H1 (cell line): Measurements from ENCODE around the gene DTX3. TPM values are rescaled to one million over a fixed set of nuclear protein-coding genes. Genes with fewer than 3 reads are reported as not detected.

Experiments
- CTCF ChIA-PET: fragments of 300-600 bp; sonication (Branson Sonifier 250); formaldehyde crosslinking; loops from one replicate; lab custom pipeline; 2021; ENCODE audit not compliant: partially characterized antibody; lab: Charles Lee
- POLR2A ChIA-PET: fragments of 300-600 bp; sonication (Branson Sonifier 250); formaldehyde crosslinking; loops from one replicate; lab custom pipeline; 2021; ENCODE audit warnings: inconsistent platforms; ENCODE audit not compliant: partially characterized antibody; lab: Charles Lee
- DNase-seq, 2 experiments: peaks; one replicate each; pipeline versions ENCODE4 v3.0.0 to v3.0.0-alpha.2; 2010 to 2022; ENCODE audit warnings: low spot score in 2 of 2, low read depth in 1 of 2, mixed read lengths in 1 of 2
- FAIRE-seq: peaks from 2 replicates; lab custom pipeline; 2011; peaks lifted over from hg19 to GRCh38; lab: Jason Lieb, UNC
- H2AFZ ChIP-seq: 2 replicates; pipeline ENCODE4 v1.8.1; 2012; ENCODE audit warnings: low read length, inconsistent platforms
- H2AK5ac ChIP-seq: 2 replicates; pipeline ENCODE4 v1.6.1; 2013; ENCODE audit warnings: low read depth, low read length
- H2BK120ac ChIP-seq: replicated peaks from 2 replicates; pipeline ENCODE3; 2013; ENCODE audit warnings: low read depth, low read length, inconsistent platforms
- H2BK12ac ChIP-seq: 2 replicates; pipeline ENCODE4 v1.6.1; 2013; ENCODE audit warnings: low read depth, low read length
- H2BK15ac ChIP-seq: 2 replicates; pipeline ENCODE4 v1.6.1; 2013; ENCODE audit warnings: low read length
- H2BK20ac ChIP-seq: 2 replicates; pipeline ENCODE4 v1.6.1; 2013; ENCODE audit warnings: low read length
- H2BK5ac ChIP-seq: 2 replicates; pipeline ENCODE4 v1.6.1; 2013; ENCODE audit warnings: low read depth, low read length
- H3K14ac ChIP-seq: 2 replicates; pipeline ENCODE4 v1.6.1; 2013; ENCODE audit warnings: inconsistent platforms; ENCODE audit not compliant: insufficient read length
- H3K18ac ChIP-seq: 2 replicates; pipeline ENCODE4 v1.6.1; 2013; ENCODE audit warnings: low read length; ENCODE audit errors: extremely low read depth
- H3K23ac ChIP-seq: 2 replicates; pipeline ENCODE4 v1.6.1; 2013; ENCODE audit warnings: inconsistent platforms; ENCODE audit not compliant: insufficient read length
- H3K23me2 ChIP-seq: 2 replicates; pipeline ENCODE4 v1.6.1; 2013; ENCODE audit warnings: low read depth, low read length
- H3K27ac ChIP-seq: 2 replicates; pipeline ENCODE4 v1.6.1; 2011; ENCODE audit warnings: low read depth, low read length, inconsistent platforms
- H3K27me3 ChIP-seq, 4 experiments: replicated peaks in 1 of 4; 1 replicate in 1 of 4; 2 replicates in 3 of 4; pipeline versions ENCODE4 v1.6.1 to v1.8.1; 2011 to 2013; ENCODE audit warnings: low read length in 3 of 4, mild to moderate bottlenecking in 3 of 4, inconsistent platforms in 2 of 4, mixed read lengths in 2 of 4, moderate library complexity in 1 of 4; ENCODE audit not compliant: control insufficient read depth in 3 of 4, insufficient read depth in 3 of 4; ENCODE audit errors: extremely low read depth in 1 of 4
- H3K36me3 ChIP-seq, 4 experiments: 2 replicates each; pipeline versions ENCODE4 v1.6.1 to v1.8.1; 2011 to 2013; ENCODE audit warnings: mild to moderate bottlenecking in 4 of 4, low read length in 3 of 4, moderate library complexity in 2 of 4, control low read depth in 1 of 4, inconsistent platforms in 1 of 4; ENCODE audit not compliant: insufficient read depth in 4 of 4, control insufficient read depth in 2 of 4
- H3K4ac ChIP-seq: replicated peaks from 2 replicates; pipeline ENCODE3; 2013; ENCODE audit warnings: low read length, low read depth, mixed read lengths, inconsistent platforms; ENCODE audit not compliant: insufficient read length
- H3K4me1 ChIP-seq, 4 experiments: replicated peaks in 1 of 4; 1 replicate in 1 of 4; 2 replicates in 3 of 4; pipeline versions ENCODE4 v1.6.1 to v1.8.1; 2011 to 2013; ENCODE audit warnings: low read length in 3 of 4, inconsistent platforms in 2 of 4, mixed read lengths in 1 of 4; ENCODE audit not compliant: insufficient read depth in 4 of 4, control insufficient read depth in 3 of 4
- H3K4me2 ChIP-seq, 2 experiments: 2 replicates each; pipeline versions ENCODE4 v1.6.1 to v1.8.1; 2011 to 2013; ENCODE audit warnings: low read depth in 2 of 2, low read length in 2 of 2, control low read depth in 1 of 2, inconsistent platforms in 1 of 2, mild to moderate bottlenecking in 1 of 2; ENCODE audit not compliant: insufficient read depth in 1 of 2
- H3K4me3 ChIP-seq, 4 experiments: fragments of 200-600, 300-600 bp in 1 of 4; sonication (generic), shearing (Covaris generic), sonication (Bioruptor Twin) in 1 of 4; 2 replicates each; pipeline versions ENCODE4 v1.5.1 to v1.8.1; 2011 to 2016; ENCODE audit warnings: low read length in 4 of 4, low read depth in 3 of 4, control low read depth in 2 of 4, inconsistent platforms in 2 of 4, mild to moderate bottlenecking in 2 of 4, mixed read lengths in 1 of 4, moderate library complexity in 1 of 4; ENCODE audit not compliant: insufficient read depth in 2 of 4; ENCODE audit errors: extremely low read depth in 1 of 4
- H3K56ac ChIP-seq: replicated peaks from 2 replicates; pipeline ENCODE3; 2013; ENCODE audit warnings: low read depth, mild to moderate bottlenecking, mixed read lengths, low read length, inconsistent platforms; ENCODE audit not compliant: insufficient read length
- H3K79me1 ChIP-seq: 2 replicates; pipeline ENCODE4 v1.6.1; 2013; ENCODE audit warnings: low read depth, low read length, control low read depth
- H3K79me2 ChIP-seq, 2 experiments: 2 replicates each; pipeline versions ENCODE4 v1.6.1 to v1.8.1; 2012 to 2013; ENCODE audit warnings: low read length in 2 of 2, mild to moderate bottlenecking in 2 of 2, inconsistent platforms in 1 of 2; ENCODE audit not compliant: insufficient read depth in 2 of 2, control insufficient read depth in 1 of 2
- H3K9ac ChIP-seq, 4 experiments: replicated peaks in 1 of 4; 1 replicate in 1 of 4; 2 replicates in 3 of 4; pipeline versions ENCODE4 v1.6.1 to v1.8.1; 2011 to 2013; ENCODE audit warnings: low read depth in 3 of 4, low read length in 3 of 4, control low read depth in 2 of 4, mild to moderate bottlenecking in 2 of 4, moderate library complexity in 2 of 4, inconsistent platforms in 1 of 4; ENCODE audit errors: extremely low read depth in 1 of 4
- H3K9me3 ChIP-seq, 2 experiments: 2 replicates each; pipeline versions ENCODE4 v1.6.1 to v1.8.1; 2012 to 2013; ENCODE audit warnings: mild to moderate bottlenecking in 2 of 2, moderate library complexity in 2 of 2, control low read depth in 1 of 2, inconsistent platforms in 1 of 2, low read depth in 1 of 2, low read length in 1 of 2, mixed read lengths in 1 of 2; ENCODE audit not compliant: insufficient read depth in 2 of 2
- H4K20me1 ChIP-seq, 2 experiments: replicated peaks in 1 of 2; 2 replicates each; pipeline versions ENCODE3 to v1.8.1; 2011 to 2013; ENCODE audit warnings: inconsistent platforms in 2 of 2, low read length in 2 of 2, mild to moderate bottlenecking in 1 of 2; ENCODE audit not compliant: insufficient read depth in 2 of 2, control insufficient read depth in 1 of 2
- H4K5ac ChIP-seq: 2 replicates; pipeline ENCODE4 v1.6.1; 2013; ENCODE audit warnings: low read length, low read depth, mixed read lengths, inconsistent platforms; ENCODE audit not compliant: insufficient read length
- H4K8ac ChIP-seq: 2 replicates; pipeline ENCODE4 v1.8.0; 2013; ENCODE audit warnings: mild to moderate bottlenecking, moderate library complexity, low read length, inconsistent platforms; ENCODE audit not compliant: insufficient read depth; ENCODE audit errors: extremely low read depth
- H4K91ac ChIP-seq: replicated peaks from 2 replicates; pipeline ENCODE3; 2013; ENCODE audit warnings: low read length, mixed read lengths, inconsistent platforms; ENCODE audit not compliant: insufficient read length
- EZH2 ChIP-seq: fragments of 200-600 bp; sonication (generic); IDR thresholded peaks from 2 replicates; pipeline ENCODE4 v1.7.1; 2012; ENCODE audit warnings: low read depth, mild to moderate bottlenecking, moderate library complexity, low read length, inconsistent platforms; ENCODE audit not compliant: severe bottlenecking
- POU5F1 ChIP-seq: IDR thresholded peaks from 2 replicates; pipeline ENCODE4 v1.6.1; 2011; ENCODE audit warnings: low read depth, mild to moderate bottlenecking, low read length, moderate library complexity
- SIRT6 ChIP-seq: IDR thresholded peaks from one replicate; pipeline ENCODE4 v1.7.1; 2012; ENCODE audit warnings: low read length, inconsistent platforms
- WGBS, 2 experiments: shearing (Covaris generic) in 1 of 2; methylation state at CpG; one replicate each; pipeline versions ENCODE4 v1.1.6 to v1.1.7; 2013 to 2015; ENCODE audit warnings: low lambda C conversion rate in 2 of 2, mixed read lengths in 2 of 2, inconsistent platforms in 1 of 2, low coverage in 1 of 2, missing lambda C conversion rate in 1 of 2; ENCODE audit not compliant: insufficient replicate concordance in 2 of 2, insufficient coverage in 1 of 2, insufficient read length in 1 of 2; ENCODE audit errors: extremely low coverage in 1 of 2, missing lambda C conversion rate in 1 of 2; 5-methylcytosine and 5-hydroxymethylcytosine counted together
- polyA plus RNA-seq, 7 experiments: library from polyadenylated mRNA; depleted of rRNA in 3 of 7; stranded (reverse) in 5 of 7; unstranded in 2 of 7; fragments of >200 nt in 5 of 7; fragments of 200-250 nt in 2 of 7; gene quantifications; 1 replicate in 5 of 7; 2 replicates in 1 of 7; 4 replicates in 1 of 7; pipeline versions ENCODE4 v1.2.1 to v1.2.3, GENCODE V29; 2011 to 2013; ENCODE audit warnings: missing spikeins in 2 of 7, mixed read lengths in 2 of 7
- total RNA-seq: library from RNA; stranded (reverse); fragmentation: NEBNext Ultra II Directional; extraction: Animal tissue kit (Norgen Biotek cat#: 25700); gene quantifications from 2 replicates; pipeline ENCODE4 v1.2.1, GENCODE V29; 2021
- TF ChIP-seq, protein P1 (sequence below): IDR thresholded peaks from 2 replicates; pipeline ENCODE4 v1.6.1; 2012; ENCODE audit warnings: inconsistent platforms
- TF ChIP-seq, protein P2 (sequence below): IDR thresholded peaks from 2 replicates; pipeline ENCODE4 v1.6.1; 2012; ENCODE audit warnings: inconsistent platforms

Gene DTX3
- total and polyA plus RNA-seq, 2 of the 8 experiments (the other 6 are each of a cell fraction or from before 2014, with no cell fraction given): 41.8 to 92.5 TPM

DNA sequence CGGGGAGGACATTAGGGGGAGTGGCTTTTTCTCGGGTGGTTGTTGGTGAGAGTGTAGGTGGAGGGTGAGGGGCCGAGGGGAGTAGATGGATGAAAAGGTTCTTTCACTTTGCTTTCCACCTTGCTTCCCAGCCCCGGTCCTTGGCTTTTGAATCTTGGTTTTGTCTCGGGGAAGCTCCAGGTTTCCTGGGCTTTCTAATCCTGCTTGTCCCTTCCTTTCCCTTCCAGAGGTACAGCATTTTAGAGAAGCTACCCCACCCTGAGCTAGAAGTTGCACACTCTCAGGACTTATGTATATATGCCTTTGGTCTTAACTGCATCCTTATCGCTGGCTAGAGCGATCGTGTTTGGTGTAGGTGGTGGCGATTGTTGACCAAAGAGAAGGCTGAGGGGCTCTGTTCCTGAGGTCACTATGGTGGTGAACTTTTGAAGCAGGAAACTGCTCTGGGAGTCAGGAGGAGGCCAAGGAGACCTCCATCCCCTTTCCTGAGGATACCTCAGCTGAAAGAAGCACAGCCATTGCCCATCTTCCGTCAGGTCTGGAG lies 12.8 kb upstream of the DTX3 start:
- no peak overlapping the region for H4K8ac ChIP-seq
- H3K79me2 ChIP-seq: peaks cover 5 to 20% of the 10 kb centered on the region in 2 experiments; a peak in 3 of 4 replicates
- TF ChIP-seq, protein P1, sequence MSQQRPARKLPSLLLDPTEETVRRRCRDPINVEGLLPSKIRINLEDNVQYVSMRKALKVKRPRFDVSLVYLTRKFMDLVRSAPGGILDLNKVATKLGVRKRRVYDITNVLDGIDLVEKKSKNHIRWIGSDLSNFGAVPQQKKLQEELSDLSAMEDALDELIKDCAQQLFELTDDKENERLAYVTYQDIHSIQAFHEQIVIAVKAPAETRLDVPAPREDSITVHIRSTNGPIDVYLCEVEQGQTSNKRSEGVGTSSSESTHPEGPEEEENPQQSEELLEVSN: no peak
- TF ChIP-seq, protein P2, sequence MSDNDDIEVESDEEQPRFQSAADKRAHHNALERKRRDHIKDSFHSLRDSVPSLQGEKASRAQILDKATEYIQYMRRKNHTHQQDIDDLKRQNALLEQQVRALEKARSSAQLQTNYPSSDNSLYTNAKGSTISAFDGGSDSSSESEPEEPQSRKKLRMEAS: no peak
- no peak for TF ChIP-seq POU5F1
- no peak for TF ChIP-seq EZH2
- TF ChIP-seq SIRT6: no peak
- no peaks in the 10 kb centered on the region for H3K9me3 ChIP-seq
- H3K4me2 ChIP-seq: peak overlapping the region; percentile 83
- peaks cover 0 to 8% (median 3%) of the 10 kb centered on the region in 4 experiments; a peak in 2 of 8 replicates for H3K36me3 ChIP-seq
- no peak overlapping the region for H4K5ac ChIP-seq
- DNase-seq: no peak
- H2AFZ ChIP-seq: no peak overlapping the region
- ChIA-PET POLR2A (interaction anchor here (1.2 to 6.2 kb wide), 9 partner anchors 9 to 67 kb away, joined by 3 to 60 read pairs (median 6); partner anchors contain the start of genes ARHGEF25 and DTX3), CTCF (interaction anchor here (0.6 to 6.1 kb wide), 15 partner anchors 9 to 165 kb away, joined by 3 to 40 read pairs (median 4); partner anchors contain the start of genes DTX3 and OS9)
- 50% methylated on average over 10 of the region's 10 CpGs; no CpG with 5 or more reads in 1 of the 2 experiments for WGBS, 2 experiments
- 0 out of 2 replicates have a peak, but pooled peaks cover 3% of the 10 kb centered on the region for H3K79me1 ChIP-seq
- H3K4me3 ChIP-seq: peak overlapping the region; percentile 72 to 95 (median 80)
- no peak overlapping the region for H3K4ac ChIP-seq
- H2BK12ac ChIP-seq: no peak overlapping the region
- H2AK5ac ChIP-seq: no peak overlapping the region
- H3K56ac ChIP-seq: no peak overlapping the region
- no peak overlapping the region for H2BK20ac ChIP-seq
- FAIRE-seq: no peak
- no peaks in the 10 kb centered on the region for H3K27me3 ChIP-seq
- H4K20me1 ChIP-seq: peaks cover 2 to 4% of the 10 kb centered on the region in 2 experiments
- no peak overlapping the region for H3K27ac ChIP-seq
- no peak overlapping the region for H4K91ac ChIP-seq
- H2BK120ac ChIP-seq: no peak overlapping the region
- no peak overlapping the region for H2BK15ac ChIP-seq
- no peak overlapping the region for H3K23ac ChIP-seq
- H3K9ac ChIP-seq: peak overlapping the region in 3 of 4 experiments; percentile 61 to 72 (median 66); a peak in 5 of 7 replicates
- no peak overlapping the region for H3K14ac ChIP-seq
- no peak overlapping the region for H2BK5ac ChIP-seq
- H3K23me2 ChIP-seq: peaks cover 15% of the 10 kb centered on the region; the same call in 1 of the 2 replicates
- peaks cover 2 to 7% (median 3%) of the 10 kb centered on the region in 4 experiments; a peak in 6 of 7 replicates for H3K4me1 ChIP-seq
- no peak overlapping the region for H3K18ac ChIP-seq
